A673 (cell line): ENCODE data around the gene CGB3.

Experiments
- CTCF ChIP-seq: fragments of 300-800, 200-600 bp; sonication (generic); conservative IDR thresholded peaks from 2 replicates; pipeline ENCODE4 v1.5.1; 2017; ENCODE audit warnings: low read depth, mild to moderate bottlenecking, antibody characterized with exemption, low read length, moderate library complexity, mixed read lengths
- EZH2 ChIP-seq: fragments of 200-600 bp; sonication (generic); IDR thresholded peaks from 2 replicates; pipeline ENCODE4 v1.6.1; 2017; ENCODE audit warnings: borderline replicate concordance, low read depth, mild to moderate bottlenecking, mixed read lengths, antibody characterized with exemption, low read length; ENCODE audit not compliant: poor library complexity, severe bottlenecking

DNA sequence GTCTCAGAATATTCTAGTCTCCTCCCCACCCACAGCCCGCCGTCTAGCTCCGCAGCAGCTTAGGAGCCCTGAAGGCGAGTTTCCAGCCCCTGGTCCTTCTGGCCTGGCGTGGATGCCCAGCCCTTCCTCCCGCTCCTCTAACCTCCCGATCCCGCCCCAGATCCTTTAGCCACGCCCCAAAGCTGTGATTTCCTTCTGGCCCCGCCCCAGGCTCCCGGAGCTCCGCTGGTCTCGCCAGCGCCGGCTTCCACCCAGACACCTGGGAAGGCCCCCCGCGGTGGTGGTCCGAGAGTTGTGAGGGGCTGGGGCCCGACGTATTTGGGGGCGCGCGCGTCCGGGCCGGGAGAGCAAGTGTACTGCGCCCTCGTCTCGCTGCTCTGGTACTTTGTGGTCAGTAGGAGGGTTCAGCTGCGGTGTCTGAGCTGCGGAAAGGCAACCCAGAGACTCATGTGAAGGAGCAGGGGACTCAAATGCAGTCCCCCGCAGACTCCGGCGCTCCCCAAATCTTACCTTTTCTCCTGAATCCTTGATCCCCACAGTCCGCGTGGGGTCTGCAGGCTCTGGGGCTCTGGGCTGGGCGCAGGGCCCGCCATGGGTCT, 33.6 kb upstream of the CGB3 start, which contains the start of gene CGB7:
- TF ChIP-seq EZH2 (no peak), CTCF (no peak)
